Endothelial cell of umbilical vein (primary cell): ENCODE results near the gene RBM28. TPM values are rescaled to one million over a fixed set of nuclear protein-coding genes. Genes with fewer than 3 reads are reported as not detected.

Source experiments
- BruUV-seq: library from RNA; stranded (reverse); fragments of 400-500 nt; replicated peaks from 2 replicates; lab custom pipeline; 2021; lab: Mats Ljungman, UMichigan
- CTCF ChIA-PET: fragments of 300-600, 350-600 bp; sonication (Branson Sonifier 250); formaldehyde crosslinking; loops from one replicate; lab custom pipeline; 2021; ENCODE audit warnings: antibody characterized with exemption, inconsistent platforms; lab: Charles Lee
- POLR2A ChIA-PET: fragments of 300-600, 350-600 bp; sonication (Branson Sonifier 250); formaldehyde crosslinking; loops from one replicate; lab custom pipeline; 2021; ENCODE audit warnings: antibody characterized with exemption, inconsistent platforms; lab: Charles Lee
- DNase-seq: peaks from one replicate; pipeline ENCODE4 v3.0.0-alpha.2; 2011; ENCODE audit warnings: low read depth, low spot score
- FAIRE-seq: peaks from 2 replicates; lab custom pipeline; 2011; peaks lifted over from hg19 to GRCh38; lab: Jason Lieb, UNC
- H2AFZ ChIP-seq: 2 replicates; pipeline ENCODE4 v1.6.0; 2012; ENCODE audit warnings: low read depth, low read length, control low read depth, inconsistent platforms
- H3K27ac ChIP-seq: 2 replicates; pipeline ENCODE4 v1.5.1; 2011; ENCODE audit warnings: low read depth, mild to moderate bottlenecking, control low read depth, low read length, moderate library complexity; ENCODE audit not compliant: insufficient read depth
- H3K27me3 ChIP-seq, 2 experiments: 2 replicates each; pipeline versions ENCODE4 v1.6.0 to v1.6.1; 2011; ENCODE audit warnings: low read length in 2 of 2, mixed read lengths in 1 of 2; ENCODE audit not compliant: control insufficient read depth in 2 of 2, insufficient read depth in 2 of 2
- H3K36me3 ChIP-seq, 2 experiments: 2 replicates in 1 of 2; 3 replicates in 1 of 2; pipeline ENCODE4 v1.5.1; 2011; ENCODE audit warnings: low read length in 2 of 2, mild to moderate bottlenecking in 1 of 2, moderate library complexity in 1 of 2; ENCODE audit not compliant: control insufficient read depth in 2 of 2, insufficient read depth in 2 of 2; ENCODE audit errors: extremely low read depth in 1 of 2
- H3K4me1 ChIP-seq: 3 replicates; pipeline ENCODE4 v1.5.1; 2011; ENCODE audit warnings: mild to moderate bottlenecking, low read length; ENCODE audit not compliant: control insufficient read depth, insufficient read depth; ENCODE audit errors: extremely low read depth
- H3K4me2 ChIP-seq: 2 replicates; pipeline ENCODE4 v1.6.1; 2011; ENCODE audit warnings: low read length, control low read depth, mixed read lengths; ENCODE audit not compliant: insufficient read depth
- H3K4me3 ChIP-seq, 3 experiments: fragments of 200-600 bp in 1 of 3; sonication (generic), shearing (Covaris generic) in 1 of 3; replicated peaks in 1 of 3; 2 replicates each; pipeline ENCODE4 v1.5.1; 2011 to 2016; ENCODE audit warnings: control low read depth in 3 of 3, low read length in 3 of 3, mild to moderate bottlenecking in 2 of 3, inconsistent platforms in 1 of 3, low read depth in 1 of 3, moderate library complexity in 1 of 3; ENCODE audit not compliant: insufficient read depth in 1 of 3
- H3K79me2 ChIP-seq: 2 replicates; pipeline ENCODE4 v1.6.0; 2012; ENCODE audit warnings: low read length, inconsistent platforms; ENCODE audit not compliant: control insufficient read depth, insufficient read depth
- H3K9ac ChIP-seq: replicated peaks from 2 replicates; pipeline ENCODE3; 2011; ENCODE audit warnings: low read length, control low read depth; ENCODE audit not compliant: insufficient read depth; ENCODE audit errors: extremely low read depth
- H3K9me1 ChIP-seq: replicated peaks from 3 replicates; pipeline ENCODE4 v1.6.0; 2011; ENCODE audit warnings: mild to moderate bottlenecking, low read length; ENCODE audit not compliant: control insufficient read depth, insufficient read depth; ENCODE audit errors: extremely low read depth
- H3K9me3 ChIP-seq: replicated peaks from 2 replicates; pipeline ENCODE4 v1.5.1; 2012; ENCODE audit warnings: low read length, inconsistent platforms; ENCODE audit not compliant: control insufficient read depth, insufficient read depth
- H4K20me1 ChIP-seq: replicated peaks from 2 replicates; pipeline ENCODE3; 2011; ENCODE audit warnings: mild to moderate bottlenecking, low read length; ENCODE audit not compliant: control insufficient read depth, insufficient read depth; ENCODE audit errors: extremely low read depth
- CTCF ChIP-seq, 2 donors: IDR thresholded peaks; 1 replicate in 1 of 2; 2 replicates in 1 of 2; pipeline ENCODE4 v1.5.1; 2011; ENCODE audit warnings: low read length in 2 of 2, mild to moderate bottlenecking in 2 of 2, moderate library complexity in 2 of 2, control low read depth in 1 of 2, inconsistent platforms in 1 of 2, low read depth in 1 of 2; ENCODE audit not compliant: insufficient read depth in 1 of 2; ENCODE audit errors: extremely low read depth in 1 of 2
- EZH2 ChIP-seq: IDR thresholded peaks from 2 replicates; pipeline ENCODE4 v1.6.1; 2012; ENCODE audit warnings: borderline replicate concordance, low read depth, mild to moderate bottlenecking, moderate library complexity, low read length, inconsistent platforms; ENCODE audit not compliant: severe bottlenecking
- FOS ChIP-seq: IDR thresholded peaks from 2 replicates; pipeline ENCODE4 v1.6.1; 2011; ENCODE audit warnings: mild to moderate bottlenecking, low read length, moderate library complexity, borderline replicate concordance; ENCODE audit not compliant: insufficient read depth
- GATA2 ChIP-seq: IDR thresholded peaks from 2 replicates; pipeline ENCODE4 v1.7.0; 2011; ENCODE audit warnings: low read depth, mild to moderate bottlenecking, moderate library complexity, mixed read lengths, low read length; ENCODE audit not compliant: insufficient read length, insufficient read depth
- JUN ChIP-seq: IDR thresholded peaks from 2 replicates; pipeline ENCODE4 v1.6.1; 2011; ENCODE audit warnings: borderline replicate concordance, low read depth; ENCODE audit not compliant: insufficient read length, insufficient read depth
- MYC ChIP-seq: IDR thresholded peaks from one replicate; pipeline ENCODE4 v1.6.1; 2011; ENCODE audit warnings: mild to moderate bottlenecking, low read depth, low read length
- POLR2A ChIP-seq: IDR thresholded peaks from 2 replicates; pipeline ENCODE4 v1.6.1; 2012; ENCODE audit warnings: low read depth, mild to moderate bottlenecking, control low read depth, low read length
- POLR2AphosphoS5 ChIP-seq: IDR thresholded peaks from 2 replicates; pipeline ENCODE4 v1.6.1; 2012; ENCODE audit warnings: low read depth, mild to moderate bottlenecking, control low read depth, low read length, moderate library complexity; ENCODE audit not compliant: insufficient read depth
- dilution Hi-C: fragments of 300-500 bp; cut with MboI; formaldehyde crosslinking; loops from one replicate; pipeline ENCODE4 v1.15.0; 2019; ENCODE audit warnings: low sequenced_read_pairs; ENCODE audit not compliant: extremely low pct_ligation_motif_present
- intact Hi-C: fragments of 100-400 bp; cut with micrococcal nuclease; formaldehyde crosslinking; loops from one replicate; pipeline ENCODE4 v1.10.0; 2022
- polyA plus RNA-seq, 4 experiments: library from polyadenylated mRNA; depleted of rRNA in 3 of 4; stranded (reverse) in 3 of 4; unstranded in 1 of 4; fragments of >200 nt; gene quantifications; 2 replicates each; pipeline versions ENCODE4 v1.2.1 to v1.2.3, GENCODE V29; 2011 to 2012; ENCODE audit warnings: missing spikeins in 1 of 4
- total RNA-seq: library from RNA; stranded (reverse); gene quantifications from 2 replicates; pipeline ENCODE4 v1.2.3, GENCODE V29; 2021

RBM28 gene
- total and polyA plus RNA-seq, 2 donors (not counting 3 experiments of a cell fraction or from before 2014, with no cell fraction given) = 11.6 to 58.7 TPM

GRCh38 chr7:128318691-128319090 is 25.0 kb downstream of the RBM28 start:
- TF ChIP-seq FOS (no peak), MYC (no peak), CTCF (IDR thresholded peaks at IDR 0.05; ENCODE audit: extremely low read depth in 1 of 2, insufficient read depth in 1 of 2, low read depth in 1 of 2, low read length in 2 of 2) (no peak), POLR2A (no peak), GATA2 (peak; percentile 9), JUN (no peak), POLR2AphosphoS5 (no peak), EZH2 (no peak)
- H3K27ac ChIP-seq = no peak overlapping the region
- intact Hi-C loops = no loop called here
- no peak overlapping the region for H2AFZ ChIP-seq
- FAIRE-seq (no peak), DNase-seq (peak; percentile 36)
- ChIA-PET CTCF (no interaction called here), POLR2A (no interaction called here)
- no peaks in the 10 kb centered on the region for H3K27me3 ChIP-seq
- H3K9me1 ChIP-seq = no peaks in the 10 kb centered on the region
- no peak overlapping the region for H3K9ac ChIP-seq
- no peak overlapping the region for H3K4me3 ChIP-seq
- no peak overlapping the region for H3K4me2 ChIP-seq
- BruUV-seq = no TSS peak
- no peaks in the 10 kb centered on the region for H3K9me3 ChIP-seq
- peaks cover 23 to 27% of the 10 kb centered on the region in 2 experiments for H3K36me3 ChIP-seq
- H3K4me1 ChIP-seq = no peaks in the 10 kb centered on the region
- H4K20me1 ChIP-seq = no peaks in the 10 kb centered on the region
- H3K79me2 ChIP-seq = no peaks in the 10 kb centered on the region
- dilution Hi-C loops = no loop called here
